ENCODE measurements around the gene CRIP3. TPM values are rescaled to one million over a fixed set of nuclear protein-coding genes. Genes with fewer than 3 reads are reported as not detected.

The CRIP3 gene
- total and polyA plus RNA-seq, 10 donors, result 6.4 to 36.5 (median 8.6) TPM

DNA sequence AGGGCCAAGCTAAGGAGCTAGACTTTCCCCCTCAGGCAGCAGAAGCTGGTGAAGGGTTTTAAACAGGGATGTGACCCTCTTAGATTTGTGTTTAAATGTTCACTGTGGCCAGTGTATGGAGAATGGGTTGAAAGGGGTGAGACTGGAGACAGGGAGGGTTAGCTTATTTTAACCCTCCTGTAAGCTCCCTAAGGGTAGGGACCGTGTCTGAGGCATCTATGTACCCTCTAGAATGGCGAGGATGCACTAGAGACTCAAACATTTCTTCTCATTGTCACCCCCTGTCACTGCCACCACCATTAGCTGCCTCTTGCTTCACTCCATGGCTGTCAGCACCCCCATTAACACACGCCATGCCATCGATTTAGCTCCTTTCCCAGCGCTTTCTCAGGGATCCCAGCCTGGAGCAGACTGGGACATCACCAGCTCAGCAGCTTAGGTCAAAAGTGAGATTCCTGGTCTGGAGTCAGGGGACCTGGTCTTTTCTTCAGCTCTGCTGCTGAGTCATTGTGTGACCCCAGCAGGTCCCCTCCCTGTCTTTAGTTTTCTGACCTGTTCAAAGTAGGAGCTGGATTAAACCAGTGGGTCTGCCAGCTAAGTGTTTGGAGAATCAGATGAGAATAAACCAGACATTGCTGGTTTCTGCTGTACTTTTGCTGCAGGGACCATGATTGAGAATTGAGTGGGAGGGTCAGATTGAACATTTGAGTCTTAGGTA is 11.7 kb downstream of the CRIP3 start:
- no peak overlapping the region for H3K27ac ChIP-seq
- intact Hi-C loops (cut with DNase I; ENCODE audit: low total_unique reads), result no loop called here
- 73 to 88% (median 82%) methylated on average over 5 of the region's 5 CpGs for WGBS, 5 donors
- DNase-seq, result no peak
- H3K9me3 ChIP-seq, result no peaks in the 10 kb centered on the region
- H3K36me3 ChIP-seq, result no peaks in the 10 kb centered on the region
- H3K4me3 ChIP-seq, result no peak overlapping the region
- no peaks in the 10 kb centered on the region for H3K4me1 ChIP-seq
- no peak for TF ChIP-seq CTCF (IDR thresholded peaks at IDR 0.05 in 8 of 11, conservative IDR thresholded peaks at IDR 0.05 in 3 of 11)
- no peak for TF ChIP-seq POLR2A (IDR thresholded peaks at IDR 0.05)
- H3K27me3 ChIP-seq (replicated peaks in 1 of 7), result peaks cover 0 to 36% (median 0%) of the 10 kb centered on the region in 7 donors

GRCh38 chr6:43295456-43295855 is 13.2 kb downstream of the CRIP3 start:
- H3K36me3 ChIP-seq, result no peaks in the 10 kb centered on the region
- no peak overlapping the region for H3K4me3 ChIP-seq
- whole genome bisulfite sequencing, 5 donors, result 76 to 93% (median 89%) methylated on average over 3 of the region's 3 CpGs
- no peaks in the 10 kb centered on the region for H3K4me1 ChIP-seq
- intact Hi-C loops (cut with DNase I; ENCODE audit: low total_unique reads), result no loop called here
- H3K27ac ChIP-seq, result no peak overlapping the region
- H3K9me3 ChIP-seq, result no peaks in the 10 kb centered on the region
- DNase-seq, result no peak
- no peak for TF ChIP-seq POLR2A (IDR thresholded peaks at IDR 0.05)
- TF ChIP-seq POLR2AphosphoS5 (IDR thresholded peaks at IDR 0.05), result no peak
- TF ChIP-seq CTCF (IDR thresholded peaks at IDR 0.05 in 8 of 11, conservative IDR thresholded peaks at IDR 0.05 in 3 of 11), result no peak
- peaks cover 0 to 28% (median 0%) of the 10 kb centered on the region in 7 donors for H3K27me3 ChIP-seq (replicated peaks in 1 of 7)

- no peak overlapping the region for H3K4me3 ChIP-seq
- no peaks in the 10 kb centered on the region for H3K9me3 ChIP-seq
- H3K4me1 ChIP-seq, result no peaks in the 10 kb centered on the region
- no peaks in the 10 kb centered on the region for H3K36me3 ChIP-seq
- H3K27me3 ChIP-seq (replicated peaks in 1 of 7), result peaks cover 0 to 21% (median 0%) of the 10 kb centered on the region in 7 donors
- no peak overlapping the region for H3K27ac ChIP-seq
- WGBS, 5 donors, result 79 to 90% (median 82%) methylated on average over 3 of the region's 3 CpGs
- DNase-seq, result no peak
- no peak for TF ChIP-seq POLR2AphosphoS5 (IDR thresholded peaks at IDR 0.05)
- TF ChIP-seq CTCF (IDR thresholded peaks at IDR 0.05 in 8 of 11, conservative IDR thresholded peaks at IDR 0.05 in 3 of 11), result no peak
- TF ChIP-seq POLR2A (IDR thresholded peaks at IDR 0.05), result no peak
- intact Hi-C loops (cut with DNase I; ENCODE audit: low total_unique reads), result no loop called here
These were observed 14.1 kb downstream of the CRIP3 start for GRCh38 chr6:43294536-43294935.

DNA sequence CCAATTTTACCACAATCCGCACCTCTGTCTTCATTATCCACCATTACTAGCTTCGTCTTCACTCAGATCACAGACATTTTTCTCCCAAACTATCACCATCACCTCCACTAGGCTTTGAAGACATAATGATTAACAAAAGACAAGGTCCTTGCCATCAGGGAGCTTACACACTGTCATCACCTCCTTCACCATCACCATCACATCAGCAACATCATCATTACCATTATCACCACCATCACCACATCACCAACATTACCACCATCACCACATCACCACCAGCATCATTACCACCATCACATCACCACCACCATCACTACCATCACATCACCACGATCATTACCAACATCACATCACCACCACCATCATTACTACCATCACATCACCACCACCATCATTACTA is 14.9 kb downstream of the CRIP3 start:
- 85 to 91% (median 89%) methylated on average over 3 of the region's 3 CpGs for WGBS, 5 donors
- Histone ChIP-seq H3K27me3 (replicated peaks in 1 of 7) (peaks cover 0 to 14% (median 0%) of the 10 kb centered on the region in 7 donors), H3K9me3 (no peaks in the 10 kb centered on the region), H3K27ac (no peak overlapping the region), H3K36me3 (no peaks in the 10 kb centered on the region), H3K4me3 (no peak overlapping the region), H3K4me1 (no peaks in the 10 kb centered on the region)
- no peak for DNase-seq
- TF ChIP-seq POLR2A (IDR thresholded peaks at IDR 0.05), result no peak
- TF ChIP-seq CTCF (IDR thresholded peaks at IDR 0.05 in 8 of 11, conservative IDR thresholded peaks at IDR 0.05 in 3 of 11), result no peak
- no peak for TF ChIP-seq POLR2AphosphoS5 (IDR thresholded peaks at IDR 0.05)
- intact Hi-C loops (cut with DNase I; ENCODE audit: low total_unique reads), result no loop called here
